ENCODE data around the gene CCDC182. TPM values are rescaled to one million over a fixed set of nuclear protein-coding genes. Genes with fewer than 3 reads are reported as not detected.

CCDC182 gene
- polyA plus RNA-seq, 1 of the 3 experiments (the other 2 are of a cell fraction), result not detected

DNA sequence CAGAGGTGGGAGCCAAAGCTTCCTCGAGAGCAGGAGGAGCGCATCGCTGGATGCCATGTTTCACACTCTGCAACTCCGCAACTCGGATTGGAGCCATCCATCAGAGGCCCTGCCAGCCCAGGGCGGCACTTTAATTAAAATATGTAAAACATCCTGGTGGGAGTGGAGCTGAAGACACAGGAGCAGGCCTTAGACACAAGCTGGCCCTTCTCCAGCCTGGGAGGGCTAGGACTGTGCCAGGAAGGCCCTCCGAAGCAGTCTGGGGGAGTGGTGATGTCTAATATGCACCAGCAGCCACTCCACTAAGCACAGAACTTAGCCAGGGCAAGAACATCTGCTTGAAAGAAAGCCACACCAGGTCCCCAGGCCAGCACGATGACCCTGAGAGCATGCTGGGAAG is 5.8 kb upstream of the CCDC182 start:
- Histone ChIP-seq H3K4me1 (ENCODE audit: control insufficient read depth in 1 of 2, insufficient read depth in 2 of 2, low read depth in 1 of 2, low read length in 1 of 2) (peaks cover 0 to 55% of the 10 kb centered on the region in 2 experiments; a peak in 2 of 4 replicates), H3K4me3 (ENCODE audit: low read depth in 2 of 2, low read length in 1 of 2) (no peak overlapping the region), H2AFZ (ENCODE audit: low read depth) (no peak overlapping the region), H4K20me1 (ENCODE audit: insufficient read depth) (no peaks in the 10 kb centered on the region), H3F3A (replicated peaks; ENCODE audit: insufficient read depth) (no peaks in the 10 kb centered on the region), H3K9me3 (no peaks in the 10 kb centered on the region), H3K9ac (no peak overlapping the region), H3K9me2 (no peaks in the 10 kb centered on the region), H3K27ac (ENCODE audit: low read depth in 2 of 2, low read length in 1 of 2) (peak overlapping the region in 1 of 2 experiments; percentile 98; a peak in 2 of 4 replicates), H3K27me3 (ENCODE audit: insufficient read depth) (peaks cover 6% of the 10 kb centered on the region; the same call in 1 of the 2 replicates), H3K36me3 (replicated peaks in 1 of 2; ENCODE audit: control insufficient read depth in 1 of 2, insufficient read depth in 2 of 2, low read length in 1 of 2) (no peaks in the 10 kb centered on the region), H3K4me2 (no peak overlapping the region), H3K79me2 (ENCODE audit: insufficient read depth) (no peaks in the 10 kb centered on the region)
- ChIA-PET CTCF (interaction anchor here (0.7 to 9.4 kb wide), 9 partner anchors 8 to 508 kb away, joined by 3 to 117 read pairs (median 8); no protein-coding TSS in a partner anchor), POLR2A (interaction anchor here (2.4 to 2.9 kb wide), 2 partner anchors 32 to 166 kb away, joined by 16 to 30 read pairs; no protein-coding TSS in a partner anchor)
- WGBS (ENCODE audit: low lambda C conversion rate), result 77% methylated on average over 8 of the region's 8 CpGs
- TF ChIP-seq, protein P1, sequence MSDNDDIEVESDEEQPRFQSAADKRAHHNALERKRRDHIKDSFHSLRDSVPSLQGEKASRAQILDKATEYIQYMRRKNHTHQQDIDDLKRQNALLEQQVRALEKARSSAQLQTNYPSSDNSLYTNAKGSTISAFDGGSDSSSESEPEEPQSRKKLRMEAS (IDR thresholded peaks at IDR 0.05; ENCODE audit: low read depth), result no peak
- TF ChIP-seq SMC3 (IDR thresholded peaks at IDR 0.05; ENCODE audit: low read depth, low read length) (no peak), FOXJ3 (CRISPR knock-in tag; IDR thresholded peaks at IDR 0.05) (no peak), RFX5 (IDR thresholded peaks at IDR 0.05; ENCODE audit: low read length) (no peak), JUND (IDR thresholded peaks at IDR 0.05) (no peak), NRF1 (IDR thresholded peaks at IDR 0.05; ENCODE audit: low read depth, low read length) (no peak), CHD2 (IDR thresholded peaks at IDR 0.05; ENCODE audit: low read length, partially characterized antibody) (no peak), TEAD4 (IDR thresholded peaks at IDR 0.05; ENCODE audit: borderline replicate concordance, insufficient read depth) (no peak)
- TF ChIP-seq, protein P2, sequence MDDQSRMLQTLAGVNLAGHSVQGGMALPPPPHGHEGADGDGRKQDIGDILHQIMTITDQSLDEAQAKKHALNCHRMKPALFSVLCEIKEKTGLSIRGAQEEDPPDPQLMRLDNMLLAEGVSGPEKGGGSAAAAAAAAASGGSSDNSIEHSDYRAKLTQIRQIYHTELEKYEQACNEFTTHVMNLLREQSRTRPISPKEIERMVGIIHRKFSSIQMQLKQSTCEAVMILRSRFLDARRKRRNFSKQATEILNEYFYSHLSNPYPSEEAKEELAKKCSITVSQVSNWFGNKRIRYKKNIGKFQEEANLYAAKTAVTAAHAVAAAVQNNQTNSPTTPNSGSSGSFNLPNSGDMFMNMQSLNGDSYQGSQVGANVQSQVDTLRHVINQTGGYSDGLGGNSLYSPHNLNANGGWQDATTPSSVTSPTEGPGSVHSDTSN (IDR thresholded peaks at IDR 0.05), result no peak
- DNase-seq, result no peak

DNA sequence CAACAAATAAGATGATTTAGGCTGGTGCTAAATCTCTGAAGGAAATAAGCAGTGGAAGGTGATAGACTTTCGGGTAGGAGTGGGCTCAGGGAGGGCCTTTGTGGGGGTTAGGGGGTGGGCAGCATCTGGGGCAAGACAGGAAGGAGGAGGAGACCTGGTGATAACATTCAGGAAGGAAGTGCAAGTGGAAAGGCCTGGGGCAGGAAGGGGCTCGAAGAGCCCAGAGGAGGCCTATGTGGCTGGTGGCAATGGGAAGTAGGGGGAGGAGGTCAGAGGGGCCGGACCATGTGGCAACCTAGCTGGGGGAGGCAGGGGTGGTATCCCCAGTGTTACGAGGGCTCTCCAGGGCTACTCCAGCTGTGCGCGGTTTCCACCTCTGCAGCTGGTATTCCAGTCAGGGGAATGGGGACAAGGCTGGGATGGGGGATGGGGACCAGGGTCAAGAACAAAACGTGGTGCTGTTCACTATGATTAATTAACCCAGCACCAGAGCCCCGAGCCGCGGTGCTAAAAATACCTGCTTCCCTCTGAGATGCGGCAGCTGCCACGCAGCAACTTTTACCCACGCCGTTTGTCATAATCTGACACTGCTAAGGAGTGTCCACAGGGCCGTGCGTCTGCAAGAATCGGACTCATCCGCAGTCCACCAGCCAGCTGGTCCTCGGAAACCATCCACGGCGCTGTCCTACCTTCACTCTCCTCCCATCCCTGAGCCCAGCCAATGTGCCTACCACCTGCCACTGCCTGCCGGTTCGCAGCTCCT is 5.2 kb upstream of the CCDC182 start:
- H3K27me3 ChIP-seq (ENCODE audit: insufficient read depth), result peaks cover 11% of the 10 kb centered on the region; the same call in 1 of the 2 replicates
- POLR2A ChIA-PET, result interaction anchor here (2.9 kb wide), 1 partner anchor 33 kb away, joined by 30 read pairs; no protein-coding TSS in a partner anchor
- no peaks in the 10 kb centered on the region for H3K36me3 ChIP-seq (replicated peaks in 1 of 2; ENCODE audit: control insufficient read depth in 1 of 2, insufficient read depth in 2 of 2, low read length in 1 of 2)
- no peak for DNase-seq
- no peaks in the 10 kb centered on the region for H3K9me2 ChIP-seq
- H3K4me2 ChIP-seq, result no peak overlapping the region
- peaks cover 0 to 49% of the 10 kb centered on the region in 2 experiments; a peak in 2 of 4 replicates for H3K4me1 ChIP-seq (ENCODE audit: control insufficient read depth in 1 of 2, insufficient read depth in 2 of 2, low read depth in 1 of 2, low read length in 1 of 2)
- WGBS (ENCODE audit: low lambda C conversion rate), result 81% methylated on average over 23 of the region's 23 CpGs
- H3K79me2 ChIP-seq (ENCODE audit: insufficient read depth), result no peaks in the 10 kb centered on the region
- no peaks in the 10 kb centered on the region for H3K9me3 ChIP-seq
- peak overlapping the region in 1 of 2 experiments; percentile 98; a peak in 2 of 4 replicates for H3K27ac ChIP-seq (ENCODE audit: low read depth in 2 of 2, low read length in 1 of 2)
- H4K20me1 ChIP-seq (ENCODE audit: insufficient read depth), result no peaks in the 10 kb centered on the region
- H2AFZ ChIP-seq (ENCODE audit: low read depth), result no peak overlapping the region
- H3K4me3 ChIP-seq (ENCODE audit: low read depth in 2 of 2, low read length in 1 of 2), result no peak overlapping the region
- no peaks in the 10 kb centered on the region for H3F3A ChIP-seq (replicated peaks; ENCODE audit: insufficient read depth)
- CTCF ChIA-PET, result interaction anchor here (0.7 to 9.4 kb wide), 10 partner anchors 9 to 628 kb away, joined by 3 to 117 read pairs (median 4); no protein-coding TSS in a partner anchor
- no peak overlapping the region for H3K9ac ChIP-seq
- no peak for TF ChIP-seq FOSL2 (IDR thresholded peaks at IDR 0.05; ENCODE audit: borderline replicate concordance, low read depth)
- TF ChIP-seq RAD21 (IDR thresholded peaks at IDR 0.05; ENCODE audit: low read length), result no peak
- no peak for TF ChIP-seq TEAD4 (IDR thresholded peaks at IDR 0.05; ENCODE audit: borderline replicate concordance, insufficient read depth)
- no peak for TF ChIP-seq FOXJ3 (CRISPR knock-in tag; IDR thresholded peaks at IDR 0.05)
- TF ChIP-seq, protein P3, sequence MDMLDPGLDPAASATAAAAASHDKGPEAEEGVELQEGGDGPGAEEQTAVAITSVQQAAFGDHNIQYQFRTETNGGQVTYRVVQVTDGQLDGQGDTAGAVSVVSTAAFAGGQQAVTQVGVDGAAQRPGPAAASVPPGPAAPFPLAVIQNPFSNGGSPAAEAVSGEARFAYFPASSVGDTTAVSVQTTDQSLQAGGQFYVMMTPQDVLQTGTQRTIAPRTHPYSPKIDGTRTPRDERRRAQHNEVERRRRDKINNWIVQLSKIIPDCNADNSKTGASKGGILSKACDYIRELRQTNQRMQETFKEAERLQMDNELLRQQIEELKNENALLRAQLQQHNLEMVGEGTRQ (IDR thresholded peaks at IDR 0.05; ENCODE audit: borderline replicate concordance, low read depth, low read length), result no peak
- no peak for TF ChIP-seq YY1 (IDR thresholded peaks at IDR 0.05; ENCODE audit: low read depth)
- TF ChIP-seq, protein P4, sequence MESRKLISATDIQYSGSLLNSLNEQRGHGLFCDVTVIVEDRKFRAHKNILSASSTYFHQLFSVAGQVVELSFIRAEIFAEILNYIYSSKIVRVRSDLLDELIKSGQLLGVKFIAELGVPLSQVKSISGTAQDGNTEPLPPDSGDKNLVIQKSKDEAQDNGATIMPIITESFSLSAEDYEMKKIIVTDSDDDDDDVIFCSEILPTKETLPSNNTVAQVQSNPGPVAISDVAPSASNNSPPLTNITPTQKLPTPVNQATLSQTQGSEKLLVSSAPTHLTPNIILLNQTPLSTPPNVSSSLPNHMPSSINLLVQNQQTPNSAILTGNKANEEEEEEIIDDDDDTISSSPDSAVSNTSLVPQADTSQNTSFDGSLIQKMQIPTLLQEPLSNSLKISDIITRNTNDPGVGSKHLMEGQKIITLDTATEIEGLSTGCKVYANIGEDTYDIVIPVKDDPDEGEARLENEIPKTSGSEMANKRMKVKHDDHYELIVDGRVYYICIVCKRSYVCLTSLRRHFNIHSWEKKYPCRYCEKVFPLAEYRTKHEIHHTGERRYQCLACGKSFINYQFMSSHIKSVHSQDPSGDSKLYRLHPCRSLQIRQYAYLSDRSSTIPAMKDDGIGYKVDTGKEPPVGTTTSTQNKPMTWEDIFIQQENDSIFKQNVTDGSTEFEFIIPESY (IDR thresholded peaks at IDR 0.05; ENCODE audit: borderline replicate concordance, low read depth), result no peak
- no peak for TF ChIP-seq CHD2 (IDR thresholded peaks at IDR 0.05; ENCODE audit: low read length, partially characterized antibody)
- TF ChIP-seq TAF1 (IDR thresholded peaks at IDR 0.05; ENCODE audit: borderline replicate concordance, low read depth, low read length), result no peak
- no peak for TF ChIP-seq GATA2 (CRISPR knock-in tag; IDR thresholded peaks at IDR 0.05)
- no peak for TF ChIP-seq FOXM1 (IDR thresholded peaks at IDR 0.05; ENCODE audit: low read depth)
- TF ChIP-seq, protein P1 (IDR thresholded peaks at IDR 0.05; ENCODE audit: low read depth), result no peak
- TF ChIP-seq RCOR1 (IDR thresholded peaks at IDR 0.05; ENCODE audit: low read length), result no peak
- no peak for TF ChIP-seq MXI1 (IDR thresholded peaks at IDR 0.05; ENCODE audit: low read depth, low read length)
- TF ChIP-seq, protein P5, sequence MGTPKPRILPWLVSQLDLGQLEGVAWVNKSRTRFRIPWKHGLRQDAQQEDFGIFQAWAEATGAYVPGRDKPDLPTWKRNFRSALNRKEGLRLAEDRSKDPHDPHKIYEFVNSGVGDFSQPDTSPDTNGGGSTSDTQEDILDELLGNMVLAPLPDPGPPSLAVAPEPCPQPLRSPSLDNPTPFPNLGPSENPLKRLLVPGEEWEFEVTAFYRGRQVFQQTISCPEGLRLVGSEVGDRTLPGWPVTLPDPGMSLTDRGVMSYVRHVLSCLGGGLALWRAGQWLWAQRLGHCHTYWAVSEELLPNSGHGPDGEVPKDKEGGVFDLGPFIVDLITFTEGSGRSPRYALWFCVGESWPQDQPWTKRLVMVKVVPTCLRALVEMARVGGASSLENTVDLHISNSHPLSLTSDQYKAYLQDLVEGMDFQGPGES (IDR thresholded peaks at IDR 0.05; ENCODE audit: low read depth, low read length), result no peak
- TF ChIP-seq ELF1 (IDR thresholded peaks at IDR 0.05), result no peak

All from SK-N-SH (cell line).